Adrenal gland (tissue), 12 donors: ENCODE results near the gene AGBL1. TPM values are rescaled to one million over a fixed set of nuclear protein-coding genes. Genes with fewer than 3 reads are reported as not detected.

Experiments
- DNase-seq, 7 donors: peaks; one replicate each; pipeline ENCODE4 v3.0.0-alpha.2; 2019 to 2020
- H3K27ac ChIP-seq, 5 donors: fragments of 200-600 bp; sonication (generic) in 4 of 5; 1 replicate in 3 of 5; 2 replicates in 2 of 5; pipeline versions ENCODE4 v1.5.1 to v1.8.0; 2016 to 2020; ENCODE audit warnings: mild to moderate bottlenecking in 1 of 5
- H3K27me3 ChIP-seq: fragments of 200-600 bp; 2 replicates; pipeline ENCODE4 v1.8.0; 2021
- H3K36me3 ChIP-seq, 2 donors: fragments of 200-600 bp; replicated peaks in 1 of 2; 1 replicate in 1 of 2; 2 replicates in 1 of 2; pipeline versions ENCODE4 v1.5.1 to v1.8.0; 2018 to 2022
- H3K4me1 ChIP-seq, 2 donors: fragments of 200-600 bp; replicated peaks in 1 of 2; 1 replicate in 1 of 2; 2 replicates in 1 of 2; pipeline versions ENCODE4 v1.5.1 to v1.8.0; 2018 to 2021
- H3K4me3 ChIP-seq, 4 donors: fragments of 200-600 bp; sonication (generic) in 3 of 4; one replicate each; pipeline ENCODE4 v1.5.1; 2016 to 2018
- H3K9me3 ChIP-seq, 3 donors: fragments of 200-600 bp; sonication (generic) in 1 of 3; replicated peaks in 1 of 3; 1 replicate in 2 of 3; 2 replicates in 1 of 3; pipeline versions ENCODE4 v1.5.1 to v1.8.0; 2016 to 2021
- POLR2A ChIP-seq, 2 donors: fragments of 450-650 bp; IDR thresholded peaks; one replicate each; pipeline ENCODE4 v1.6.1; 2017; ENCODE audit warnings: antibody characterized with exemption in 2 of 2, mild to moderate bottlenecking in 2 of 2, moderate library complexity in 1 of 2
- WGBS, 4 donors: extraction: QIAGEN DNeasy Blood & Tissue Kit in 2 of 4; methylation state at CpG; one replicate each; pipeline versions ENCODE4 v1.1.5 to v1.1.7; 2013 to 2017; 5-methylcytosine and 5-hydroxymethylcytosine counted together
- intact Hi-C, 2 donors: fragments of 100-400 bp; cut with DNase I; formaldehyde crosslinking; loops; one replicate each; pipeline versions ENCODE4 v1.14.1 to v1.15.0; 2022 to 2023
- polyA plus RNA-seq, 3 donors: library from polyadenylated mRNA; stranded (reverse); fragments of 200-250 nt in 2 of 3; fragments of 350-450 nt in 1 of 3; fragmentation: Illumina TruSeq in 1 of 3; extraction: RNeasy Lipid Tissue Mini Kit (QIAGEN cat#74804) in 1 of 3; gene quantifications; one replicate each; pipeline ENCODE4 v1.2.3, GENCODE V29; 2013 to 2014
- total RNA-seq, 9 donors: library from RNA; depleted of rRNA in 4 of 9; stranded (reverse); fragments of >200 nt in 4 of 9; fragments of 120-200 nt in 1 of 9; fragmentation: NEBNext Ultra II Directional in 1 of 9; extraction: Animal tissue kit (Norgen Biotek cat#: 25700) in 1 of 9; gene quantifications; one replicate each; pipeline versions ENCODE4 v1.1.0 to v1.2.4, GENCODE V29; 2013 to 2023
- TF ChIP-seq, protein P1 (sequence below), 6 experiments: fragments of 450-650 bp in 4 of 6; fragments of 200-600 bp in 2 of 6; sonication (generic) in 1 of 6; IDR thresholded peaks; 1 replicate in 5 of 6; 2 replicates in 1 of 6; pipeline versions ENCODE4 v1.5.1 to v1.8.0; 2016 to 2021; ENCODE audit warnings: antibody characterized with exemption in 6 of 6, mild to moderate bottlenecking in 2 of 6, moderate library complexity in 1 of 6
- donor health status: healthy with polysubstance abuse.
- donor health status: Bipolar disorder and iron deficiency.
- donor health status: DM: yes; HTN: yes; CAD: no.
- donor health status: DM: no; HTN: no; CAD: no.
- donor health status: DM: no; HTN: no; CAD: no.
- donor health status: DM: yes; HTN: yes; CAD: no.

The AGBL1 gene
- total and polyA plus RNA-seq, 12 donors = 0.04 to 0.07 (median 0.06) TPM; not detected in 9

DNA sequence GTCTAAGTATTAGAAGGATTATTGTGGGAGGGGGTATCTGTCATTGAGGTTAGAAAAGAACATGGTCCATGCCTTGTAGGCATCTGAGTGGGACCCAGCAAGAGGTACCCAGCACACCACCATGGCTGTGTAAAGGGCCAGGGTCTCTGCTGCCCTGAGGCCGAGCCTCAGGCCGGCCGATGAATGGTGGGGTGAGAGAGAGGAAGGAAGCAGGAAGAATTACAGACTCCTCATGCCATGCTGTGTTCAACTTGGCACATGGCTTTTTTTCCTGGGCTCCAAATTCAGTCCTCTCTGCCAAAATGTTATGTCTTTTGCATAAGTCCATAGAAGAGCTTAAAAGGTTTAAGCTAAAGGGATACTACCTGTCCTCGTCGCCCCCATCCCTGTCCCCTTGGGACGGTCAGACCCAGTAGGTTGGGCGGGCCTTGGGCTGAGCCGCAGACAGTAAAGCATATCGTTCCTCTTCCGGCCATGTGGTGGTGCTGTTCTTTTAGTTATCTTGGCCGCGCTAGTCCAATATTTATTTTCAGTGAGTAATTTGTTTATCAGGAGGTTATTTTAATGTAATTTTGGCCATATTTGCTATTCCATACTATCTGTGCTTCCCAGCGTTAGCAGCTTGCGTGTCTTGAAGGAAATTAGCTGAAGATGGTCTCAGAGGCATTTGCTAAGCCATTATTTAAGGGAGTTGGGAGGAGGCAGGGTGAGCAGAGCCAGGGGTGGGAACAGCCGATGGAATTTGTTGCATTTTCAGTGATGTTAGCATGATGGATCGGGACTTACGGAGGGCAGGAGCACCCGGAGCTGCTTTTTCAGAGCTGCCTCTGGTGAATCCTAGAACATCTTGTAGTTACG, 152.4 kb downstream of the AGBL1 start:
- intact Hi-C loops = no loop called here
- peaks cover 3% of the 10 kb centered on the region for H3K27me3 ChIP-seq
- H3K9me3 ChIP-seq = no peaks in the 10 kb centered on the region
- H3K36me3 ChIP-seq = no peaks in the 10 kb centered on the region
- TF ChIP-seq, protein P1, sequence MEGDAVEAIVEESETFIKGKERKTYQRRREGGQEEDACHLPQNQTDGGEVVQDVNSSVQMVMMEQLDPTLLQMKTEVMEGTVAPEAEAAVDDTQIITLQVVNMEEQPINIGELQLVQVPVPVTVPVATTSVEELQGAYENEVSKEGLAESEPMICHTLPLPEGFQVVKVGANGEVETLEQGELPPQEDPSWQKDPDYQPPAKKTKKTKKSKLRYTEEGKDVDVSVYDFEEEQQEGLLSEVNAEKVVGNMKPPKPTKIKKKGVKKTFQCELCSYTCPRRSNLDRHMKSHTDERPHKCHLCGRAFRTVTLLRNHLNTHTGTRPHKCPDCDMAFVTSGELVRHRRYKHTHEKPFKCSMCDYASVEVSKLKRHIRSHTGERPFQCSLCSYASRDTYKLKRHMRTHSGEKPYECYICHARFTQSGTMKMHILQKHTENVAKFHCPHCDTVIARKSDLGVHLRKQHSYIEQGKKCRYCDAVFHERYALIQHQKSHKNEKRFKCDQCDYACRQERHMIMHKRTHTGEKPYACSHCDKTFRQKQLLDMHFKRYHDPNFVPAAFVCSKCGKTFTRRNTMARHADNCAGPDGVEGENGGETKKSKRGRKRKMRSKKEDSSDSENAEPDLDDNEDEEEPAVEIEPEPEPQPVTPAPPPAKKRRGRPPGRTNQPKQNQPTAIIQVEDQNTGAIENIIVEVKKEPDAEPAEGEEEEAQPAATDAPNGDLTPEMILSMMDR (IDR thresholded peaks at IDR 0.05) = peak; percentile 43 to 71 (median 60)
- no peak for TF ChIP-seq POLR2A (IDR thresholded peaks at IDR 0.05)
- WGBS, 4 donors = 2 to 4% (median 3%) methylated on average over 19 of the region's 19 CpGs
- DNase-seq = peak; percentile 21 to 60 (median 45)
- no peak overlapping the region for H3K4me3 ChIP-seq
- no peaks in the 10 kb centered on the region for H3K4me1 ChIP-seq
- no peak overlapping the region for H3K27ac ChIP-seq

DNA sequence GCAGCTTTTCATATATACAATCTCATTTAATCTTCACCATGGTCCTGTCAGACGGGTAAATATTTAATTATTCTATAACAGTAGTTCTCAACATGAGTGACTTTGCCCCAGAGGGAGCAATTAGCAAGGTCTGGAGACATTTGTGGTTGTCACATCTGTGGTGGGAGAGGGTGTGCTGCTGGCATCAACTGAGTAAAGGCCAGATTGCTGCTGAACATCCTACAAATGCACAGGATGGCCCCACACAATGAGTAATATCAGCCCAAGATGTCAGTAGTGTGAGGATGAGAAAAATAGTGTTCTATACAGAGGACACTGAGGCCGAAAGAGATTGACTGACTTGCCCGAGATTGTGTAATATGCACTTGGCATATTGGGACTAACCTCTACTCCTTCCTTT, 156.0 kb downstream of the AGBL1 start:
- no peaks in the 10 kb centered on the region for H3K4me1 ChIP-seq
- no peak overlapping the region for H3K27ac ChIP-seq
- intact Hi-C loops = no loop called here
- no peaks in the 10 kb centered on the region for H3K36me3 ChIP-seq
- DNase-seq = no peak
- no peak overlapping the region for H3K4me3 ChIP-seq
- TF ChIP-seq, protein P1 (IDR thresholded peaks at IDR 0.05) = no peak
- TF ChIP-seq POLR2A (IDR thresholded peaks at IDR 0.05) = no peak
- no peaks in the 10 kb centered on the region for H3K9me3 ChIP-seq
- H3K27me3 ChIP-seq = peaks cover 3% of the 10 kb centered on the region
- 68 to 87% (median 83%) methylated on average over 3 of the region's 3 CpGs for WGBS, 4 donors

DNA sequence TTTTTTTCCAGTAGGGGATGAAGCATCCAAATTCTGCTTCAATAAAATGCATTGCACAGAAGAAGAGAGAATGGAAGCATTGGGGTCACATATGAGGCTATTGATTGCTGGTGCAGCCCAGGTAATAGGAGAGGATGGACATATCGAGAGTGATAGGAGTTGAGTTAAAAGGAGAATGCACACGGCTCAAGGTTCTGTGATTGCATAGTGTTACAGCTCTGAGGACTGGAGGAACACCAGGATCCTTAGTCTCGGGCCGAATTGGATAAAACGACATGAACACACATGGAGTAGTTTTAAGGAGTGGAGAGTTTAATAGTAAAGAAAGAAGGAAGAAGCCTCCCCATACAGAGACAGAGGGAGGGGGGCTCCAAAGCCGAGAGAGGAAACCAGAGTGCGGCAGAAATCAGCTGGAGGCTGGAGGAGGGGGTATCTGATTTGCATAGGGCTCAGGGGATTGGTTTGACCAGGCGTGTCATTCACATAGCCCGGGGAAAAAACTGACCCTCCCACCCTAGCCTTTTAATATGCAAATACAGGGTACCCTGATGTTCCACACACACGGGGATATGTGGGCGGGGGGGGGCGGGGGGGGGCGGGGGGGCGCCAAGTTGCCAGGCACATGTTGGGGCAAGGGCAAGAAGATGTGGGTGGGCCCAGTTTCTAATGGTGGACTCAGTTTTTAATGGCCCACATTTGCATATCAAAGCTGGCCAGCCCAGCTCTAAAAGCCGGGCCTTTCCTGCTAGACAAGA, 156.9 kb downstream of the AGBL1 start:
- Histone ChIP-seq H3K27me3 (peaks cover 3% of the 10 kb centered on the region), H3K4me1 (no peaks in the 10 kb centered on the region), H3K4me3 (no peak overlapping the region), H3K9me3 (no peaks in the 10 kb centered on the region), H3K27ac (no peak overlapping the region), H3K36me3 (no peaks in the 10 kb centered on the region)
- intact Hi-C loops = no loop called here
- 27 to 39% (median 37%) methylated on average over 11 to 15 of the region's 15 CpGs for WGBS, 4 donors
- peak in 1 of 7 donors; percentile 16 for DNase-seq
- TF ChIP-seq, protein P1 (IDR thresholded peaks at IDR 0.05) = no peak
- no peak for TF ChIP-seq POLR2A (IDR thresholded peaks at IDR 0.05)

DNA sequence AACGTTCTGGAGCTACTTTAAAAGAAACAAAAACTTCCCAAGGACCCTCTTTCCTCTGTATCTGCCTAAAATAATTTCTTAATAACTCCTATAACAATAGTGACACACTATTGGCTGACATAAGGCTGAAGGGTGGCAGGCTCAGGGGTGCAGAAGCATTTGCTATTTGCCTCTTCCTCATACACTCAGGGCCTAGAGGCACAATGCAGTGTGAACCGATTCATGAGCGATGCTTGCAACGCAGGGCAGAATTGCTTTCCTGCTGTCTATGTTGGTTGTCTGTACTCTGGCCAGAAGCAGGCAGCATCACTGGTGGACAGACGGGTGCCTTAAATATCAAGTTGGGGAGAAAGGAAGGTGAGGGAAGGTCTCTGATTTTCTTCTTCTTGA, 157.4 kb downstream of the AGBL1 start:
- Histone ChIP-seq H3K27me3 (peaks cover 3% of the 10 kb centered on the region), H3K36me3 (no peaks in the 10 kb centered on the region), H3K27ac (no peak overlapping the region), H3K9me3 (no peaks in the 10 kb centered on the region), H3K4me3 (no peak overlapping the region), H3K4me1 (no peaks in the 10 kb centered on the region)
- WGBS, 4 donors = 64 to 88% (median 72%) methylated on average over 5 of the region's 5 CpGs
- DNase-seq = no peak
- TF ChIP-seq, protein P1 (IDR thresholded peaks at IDR 0.05) = no peak
- TF ChIP-seq POLR2A (IDR thresholded peaks at IDR 0.05) = no peak
- intact Hi-C loops = no loop called here
